ENCODE measurements around the gene CAST. TPM values are rescaled to one million over a fixed set of nuclear protein-coding genes. Genes with fewer than 3 reads are reported as not detected.

CAST gene
- total RNA-seq, 3 donors from 2014 or later: 221 to 400 (median 287) TPM

DNA sequence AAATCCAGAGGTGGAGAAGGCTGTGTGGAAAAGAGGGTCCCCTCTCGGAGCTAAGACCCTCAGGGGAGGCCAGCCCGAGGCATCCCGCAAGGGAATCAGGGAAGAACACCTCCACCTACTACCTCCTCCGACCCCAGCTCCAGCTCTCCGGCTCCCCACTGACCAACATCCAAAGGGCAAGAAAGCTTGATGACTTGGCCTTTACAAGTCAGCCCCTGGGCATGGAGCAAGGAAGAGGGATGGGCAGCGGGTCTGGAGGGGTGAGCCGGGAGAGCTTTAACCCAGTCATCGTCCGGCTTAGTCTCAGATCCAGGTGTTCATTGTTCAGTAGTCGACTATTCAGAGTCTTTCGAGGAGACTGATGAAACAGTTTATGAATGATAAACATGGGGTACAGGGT lies 113.5 kb downstream of the CAST start:
- no peak for TF ChIP-seq POLR2A (IDR thresholded peaks at IDR 0.05)
- TF ChIP-seq, protein P1, sequence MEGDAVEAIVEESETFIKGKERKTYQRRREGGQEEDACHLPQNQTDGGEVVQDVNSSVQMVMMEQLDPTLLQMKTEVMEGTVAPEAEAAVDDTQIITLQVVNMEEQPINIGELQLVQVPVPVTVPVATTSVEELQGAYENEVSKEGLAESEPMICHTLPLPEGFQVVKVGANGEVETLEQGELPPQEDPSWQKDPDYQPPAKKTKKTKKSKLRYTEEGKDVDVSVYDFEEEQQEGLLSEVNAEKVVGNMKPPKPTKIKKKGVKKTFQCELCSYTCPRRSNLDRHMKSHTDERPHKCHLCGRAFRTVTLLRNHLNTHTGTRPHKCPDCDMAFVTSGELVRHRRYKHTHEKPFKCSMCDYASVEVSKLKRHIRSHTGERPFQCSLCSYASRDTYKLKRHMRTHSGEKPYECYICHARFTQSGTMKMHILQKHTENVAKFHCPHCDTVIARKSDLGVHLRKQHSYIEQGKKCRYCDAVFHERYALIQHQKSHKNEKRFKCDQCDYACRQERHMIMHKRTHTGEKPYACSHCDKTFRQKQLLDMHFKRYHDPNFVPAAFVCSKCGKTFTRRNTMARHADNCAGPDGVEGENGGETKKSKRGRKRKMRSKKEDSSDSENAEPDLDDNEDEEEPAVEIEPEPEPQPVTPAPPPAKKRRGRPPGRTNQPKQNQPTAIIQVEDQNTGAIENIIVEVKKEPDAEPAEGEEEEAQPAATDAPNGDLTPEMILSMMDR (IDR thresholded peaks at IDR 0.05): no peak
- no peak for TF ChIP-seq POLR2AphosphoS5 (IDR thresholded peaks at IDR 0.05)
- Histone ChIP-seq H3K4me3 (no peak overlapping the region), H3K4me1 (no peaks in the 10 kb centered on the region), H3K27ac (no peak overlapping the region), H3K36me3 (no peaks in the 10 kb centered on the region), H3K27me3 (no peaks in the 10 kb centered on the region), H3K9me3 (no peaks in the 10 kb centered on the region)
- intact Hi-C loops (cut with DNase I; ENCODE audit: low total_unique reads): no loop called here
- DNase-seq (ENCODE audit: low spot score in 2 of 2): no peak

DNA sequence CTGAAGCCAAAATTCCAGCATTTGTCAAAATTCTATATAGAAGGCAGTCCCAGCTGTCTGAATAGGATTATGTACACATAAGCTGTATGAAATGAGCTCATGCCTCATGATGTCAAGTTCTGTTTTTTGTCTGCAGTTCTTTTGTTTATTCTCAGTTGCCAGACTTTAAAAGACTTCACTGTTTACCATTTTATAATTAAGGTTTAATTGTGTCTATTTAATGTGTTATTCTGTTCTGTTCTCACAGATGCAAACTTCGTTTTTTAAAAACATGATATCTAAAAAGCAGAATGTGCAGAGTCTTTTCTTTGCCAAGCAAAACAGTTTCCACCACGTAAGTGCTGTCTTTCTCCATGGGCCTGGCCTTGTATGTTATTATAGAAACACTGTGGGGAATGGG lies 114.4 kb downstream of the CAST start:
- TF ChIP-seq POLR2A (IDR thresholded peaks at IDR 0.05) (no peak), POLR2AphosphoS5 (IDR thresholded peaks at IDR 0.05) (no peak)
- TF ChIP-seq, protein P1 (IDR thresholded peaks at IDR 0.05): no peak
- H3K27ac ChIP-seq: no peak overlapping the region
- no peaks in the 10 kb centered on the region for H3K36me3 ChIP-seq
- no peak overlapping the region for H3K4me3 ChIP-seq
- H3K4me1 ChIP-seq: no peaks in the 10 kb centered on the region
- H3K9me3 ChIP-seq: no peaks in the 10 kb centered on the region
- no peaks in the 10 kb centered on the region for H3K27me3 ChIP-seq
- intact Hi-C loops (cut with DNase I; ENCODE audit: low total_unique reads): no loop called here
- no peak for DNase-seq (ENCODE audit: low spot score in 2 of 2)

DNA sequence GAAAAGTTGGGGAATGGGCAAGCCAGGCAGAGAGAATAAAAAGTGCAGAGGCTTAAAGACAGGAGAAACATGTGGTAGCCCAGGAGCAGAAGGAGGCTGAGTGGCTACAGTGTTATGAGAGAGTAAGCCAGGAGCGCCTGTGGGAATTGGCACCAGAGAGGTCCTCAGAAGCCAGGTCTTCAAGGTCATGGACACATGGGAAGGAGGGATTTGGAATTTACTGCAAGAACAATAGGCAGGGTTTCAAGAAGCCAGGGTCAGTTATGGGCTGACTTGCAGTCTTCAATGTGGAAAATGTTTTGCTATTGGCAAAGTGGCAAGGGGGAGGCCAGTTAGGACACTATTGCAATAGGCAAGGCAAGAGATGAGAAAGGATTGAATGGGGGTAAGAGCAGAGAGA lies 116.2 kb downstream of the CAST start:
- Histone ChIP-seq H3K27me3 (no peaks in the 10 kb centered on the region), H3K4me1 (no peaks in the 10 kb centered on the region), H3K9me3 (peaks cover 0 to under 1% of the 10 kb centered on the region in 2 donors), H3K4me3 (no peak overlapping the region), H3K36me3 (no peaks in the 10 kb centered on the region), H3K27ac (no peak overlapping the region)
- TF ChIP-seq POLR2A (IDR thresholded peaks at IDR 0.05): no peak
- no peak for TF ChIP-seq POLR2AphosphoS5 (IDR thresholded peaks at IDR 0.05)
- TF ChIP-seq, protein P1 (IDR thresholded peaks at IDR 0.05): no peak
- no peak for DNase-seq (ENCODE audit: low spot score in 2 of 2)
- intact Hi-C loops (cut with DNase I; ENCODE audit: low total_unique reads): no loop called here

DNA sequence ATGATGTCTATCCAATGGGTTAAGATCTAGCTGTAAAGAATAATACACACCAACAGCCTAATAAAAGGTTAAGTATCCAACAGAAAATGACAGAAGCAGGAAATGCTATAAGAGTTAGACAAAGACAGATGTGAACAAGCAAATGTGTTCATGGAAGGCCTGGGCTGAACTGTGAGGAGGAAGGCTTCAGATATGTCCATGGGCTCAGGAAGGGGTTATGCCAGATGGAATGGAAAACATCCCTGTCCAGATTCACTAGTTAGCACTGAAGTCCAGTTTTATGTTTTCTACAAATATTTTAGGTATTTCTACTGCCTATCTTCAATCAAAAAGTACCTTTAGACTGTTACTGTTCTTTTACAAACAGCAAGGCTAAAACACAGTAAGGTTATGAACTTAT lies 118.5 kb downstream of the CAST start:
- Histone ChIP-seq H3K27me3 (no peaks in the 10 kb centered on the region), H3K27ac (peak overlapping the region; percentile 11 to 68), H3K36me3 (no peaks in the 10 kb centered on the region), H3K4me3 (no peak overlapping the region), H3K9me3 (peaks cover 0 to 5% of the 10 kb centered on the region in 2 donors), H3K4me1 (no peaks in the 10 kb centered on the region)
- DNase-seq (ENCODE audit: low spot score in 2 of 2): no peak
- intact Hi-C loops (cut with DNase I; ENCODE audit: low total_unique reads): no loop called here
- no peak for TF ChIP-seq POLR2AphosphoS5 (IDR thresholded peaks at IDR 0.05)
- no peak for TF ChIP-seq POLR2A (IDR thresholded peaks at IDR 0.05)
- TF ChIP-seq, protein P1 (IDR thresholded peaks at IDR 0.05): no peak

DNA sequence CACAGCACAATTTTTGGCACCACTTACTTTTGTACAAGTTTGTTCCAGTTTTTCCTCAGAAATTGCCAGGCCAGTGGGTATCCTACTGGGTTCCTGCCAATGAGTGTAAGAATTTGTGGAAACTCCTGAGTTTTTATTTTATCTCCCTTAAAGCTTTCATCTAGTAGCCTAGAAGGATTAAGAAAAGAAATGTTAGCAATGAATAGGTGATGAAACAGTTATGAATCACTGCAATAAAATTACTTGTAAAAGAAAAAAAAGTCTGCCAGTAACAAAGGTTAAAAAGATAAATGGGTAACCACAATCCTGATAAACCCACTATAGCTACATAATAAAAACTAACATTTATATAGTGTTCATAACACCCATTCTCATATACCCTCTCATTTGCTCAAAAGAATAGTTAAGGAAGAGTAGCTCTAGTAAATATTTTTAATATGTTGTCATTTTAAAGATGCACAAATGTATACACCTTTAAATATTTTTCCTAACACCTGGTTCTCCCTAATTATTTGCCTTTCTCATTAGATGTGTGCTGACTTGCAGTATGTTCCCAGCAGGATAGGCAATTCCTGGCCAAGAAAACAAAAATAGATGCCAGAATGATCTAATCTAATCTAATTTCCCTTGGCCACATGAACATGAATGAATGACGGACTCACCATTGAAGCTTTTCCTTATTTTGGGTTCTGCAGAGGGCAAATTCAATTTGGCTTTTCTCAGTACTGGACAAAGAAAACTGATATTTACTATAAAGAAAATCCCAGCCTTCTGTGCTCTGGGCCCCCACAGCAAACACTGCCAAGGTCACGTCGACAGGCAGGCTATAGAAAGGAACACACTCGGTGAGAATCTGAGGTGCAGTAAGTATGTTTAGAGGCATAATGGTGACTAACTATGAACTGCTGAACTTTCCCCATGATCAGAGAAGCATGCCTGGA lies 119.1 kb downstream of the CAST start:
- DNase-seq (ENCODE audit: low spot score in 2 of 2): no peak
- no peaks in the 10 kb centered on the region for H3K27me3 ChIP-seq
- no peaks in the 10 kb centered on the region for H3K4me1 ChIP-seq
- TF ChIP-seq, protein P1 (IDR thresholded peaks at IDR 0.05): no peak
- TF ChIP-seq POLR2A (IDR thresholded peaks at IDR 0.05) (no peak), POLR2AphosphoS5 (IDR thresholded peaks at IDR 0.05) (no peak)
- H3K36me3 ChIP-seq: no peaks in the 10 kb centered on the region
- H3K4me3 ChIP-seq: no peak overlapping the region
- intact Hi-C loops (cut with DNase I; ENCODE audit: low total_unique reads): no loop called here
- peaks cover 0 to 5% of the 10 kb centered on the region in 2 donors for H3K9me3 ChIP-seq
- peak overlapping the region; percentile 11 to 68 for H3K27ac ChIP-seq
